Transverse colon (tissue), 4 donors: ENCODE measurements around the gene LRRN3. TPM values are rescaled to one million over a fixed set of nuclear protein-coding genes. Genes with fewer than 3 reads are reported as not detected.

ENCODE experiments used
- DNase-seq: peaks from one replicate; pipeline ENCODE4 v3.0.0-alpha.2; 2019
- H3K27ac ChIP-seq, 4 donors: fragments of 200-600 bp; sonication (generic); 2 replicates each; pipeline ENCODE4 v1.5.1; 2016 to 2018; ENCODE audit warnings: inconsistent platforms in 4 of 4
- H3K27me3 ChIP-seq: fragments of 200-600 bp; sonication (generic); 2 replicates; pipeline ENCODE4 v1.5.1; 2017; ENCODE audit warnings: inconsistent platforms
- H3K36me3 ChIP-seq, 4 donors: fragments of 200-600 bp; sonication (generic); 2 replicates each; pipeline ENCODE4 v1.5.1; 2017 to 2019; ENCODE audit warnings: inconsistent platforms in 4 of 4
- H3K4me1 ChIP-seq, 4 donors: fragments of 200-600 bp; sonication (generic); 2 replicates each; pipeline ENCODE4 v1.5.1; 2017 to 2020; ENCODE audit warnings: inconsistent platforms in 4 of 4
- H3K4me3 ChIP-seq, 4 donors: fragments of 200-600 bp; sonication (generic); 1 replicate in 1 of 4; 2 replicates in 3 of 4; pipeline versions ENCODE4 v1.5.1 to v1.6.1; 2017 to 2019; ENCODE audit warnings: inconsistent platforms in 4 of 4
- H3K9me3 ChIP-seq, 2 donors: fragments of 200-600 bp; sonication (generic); 2 replicates each; pipeline ENCODE4 v1.5.1; 2017 to 2019; ENCODE audit warnings: inconsistent platforms in 2 of 2
- CTCF ChIP-seq, 5 experiments: fragments of 200-600 bp in 3 of 5; fragments of 450-650 bp in 2 of 5; sonication (generic) in 3 of 5; IDR thresholded peaks; 1 replicate in 2 of 5; 2 replicates in 3 of 5; pipeline ENCODE4 v1.5.1; 2016 to 2017; ENCODE audit warnings: antibody characterized with exemption in 5 of 5, inconsistent platforms in 3 of 5, mild to moderate bottlenecking in 2 of 5, moderate library complexity in 1 of 5
- EP300 ChIP-seq: sonication (generic); formaldehyde crosslinking; IDR thresholded peaks from one replicate; pipeline ENCODE4 v1.6.1; 2017; ENCODE audit warnings: antibody characterized with exemption, low read depth
- POLR2A ChIP-seq: fragments of 450-650 bp; IDR thresholded peaks from one replicate; pipeline ENCODE4 v1.6.1; 2016; ENCODE audit warnings: antibody characterized with exemption, mild to moderate bottlenecking, moderate library complexity
- POLR2AphosphoS5 ChIP-seq, 3 donors: sonication (generic); formaldehyde crosslinking; IDR thresholded peaks; one replicate each; pipeline ENCODE4 v1.6.1; 2016; ENCODE audit warnings: antibody characterized with exemption in 3 of 3
- WGBS, 2 donors: methylation state at CpG; one replicate each; pipeline ENCODE4 v1.1.5; 2018; ENCODE audit warnings: low coverage in 1 of 2; 5-methylcytosine and 5-hydroxymethylcytosine counted together
- in situ Hi-C, 4 donors: fragments of 200-750 bp; cut with MboI; loops; one replicate each; pipeline versions ENCODE4 v1.15.0 to v1.15.1; 2017; ENCODE audit warnings: low sequenced_read_pairs in 3 of 4, low pct_ligation_motif_present in 1 of 4, low pct_unique_long_range_greater_than_20kb in 1 of 4
- intact Hi-C: fragments of 100-400 bp; cut with DNase I; formaldehyde crosslinking; loops from one replicate; pipeline ENCODE4 v1.15.1; 2023; ENCODE audit warnings: low total_unique reads
- total RNA-seq, 4 donors: library from RNA; depleted of rRNA; stranded (reverse); fragments of >200 nt; gene quantifications; one replicate each; pipeline ENCODE4 v1.1.0, GENCODE V29; 2016

Gene LRRN3
- total RNA-seq, 4 donors from 2014 or later = 0.27 to 0.32 TPM; not detected in 2

- H3K36me3 ChIP-seq = no peaks in the 10 kb centered on the region
- intact Hi-C loops = no loop called here
- no peaks in the 10 kb centered on the region for H3K27me3 ChIP-seq
- no peak for TF ChIP-seq CTCF (IDR thresholded peaks at IDR 0.05)
- no peak for TF ChIP-seq POLR2AphosphoS5 (IDR thresholded peaks at IDR 0.05)
- TF ChIP-seq POLR2A = no peak
- TF ChIP-seq EP300 = no peak
- peaks cover 0 to 4% (median 0%) of the 10 kb centered on the region in 4 donors for H3K4me1 ChIP-seq
- in situ Hi-C loops = loop anchor here (10.0 to 25.0 kb wide), 3 partner anchors 403 to 656 kb away; no protein-coding TSS in a partner anchor
- WGBS, 2 donors = 73 to 83% methylated on average over 3 to 4 of the region's 4 CpGs
- no peak overlapping the region for H3K27ac ChIP-seq
- no peak overlapping the region for H3K4me3 ChIP-seq
- H3K9me3 ChIP-seq = no peaks in the 10 kb centered on the region
- DNase-seq = no peak
Observed at GRCh38 chr7:111081546-111082267, 9.2 kb upstream of the LRRN3 start.

- no peak for DNase-seq
- in situ Hi-C loops (loop anchor here (10.0 to 25.0 kb wide), 3 partner anchors 402 to 655 kb away; no protein-coding TSS in a partner anchor), intact Hi-C loops (no loop called here)
- Histone ChIP-seq H3K4me1 (peaks cover 0 to 4% (median 0%) of the 10 kb centered on the region in 4 donors), H3K27ac (no peak overlapping the region), H3K4me3 (no peak overlapping the region), H3K9me3 (no peaks in the 10 kb centered on the region), H3K36me3 (no peaks in the 10 kb centered on the region), H3K27me3 (no peaks in the 10 kb centered on the region)
- WGBS, 2 donors = 59 to 63% methylated on average over 4 of the region's 4 CpGs
- no peak for TF ChIP-seq CTCF (IDR thresholded peaks at IDR 0.05)
- TF ChIP-seq POLR2AphosphoS5 (IDR thresholded peaks at IDR 0.05) = no peak
- TF ChIP-seq EP300 = no peak
- no peak for TF ChIP-seq POLR2A
Observed at GRCh38 chr7:111082351-111082750, 8.6 kb upstream of the LRRN3 start.

DNA sequence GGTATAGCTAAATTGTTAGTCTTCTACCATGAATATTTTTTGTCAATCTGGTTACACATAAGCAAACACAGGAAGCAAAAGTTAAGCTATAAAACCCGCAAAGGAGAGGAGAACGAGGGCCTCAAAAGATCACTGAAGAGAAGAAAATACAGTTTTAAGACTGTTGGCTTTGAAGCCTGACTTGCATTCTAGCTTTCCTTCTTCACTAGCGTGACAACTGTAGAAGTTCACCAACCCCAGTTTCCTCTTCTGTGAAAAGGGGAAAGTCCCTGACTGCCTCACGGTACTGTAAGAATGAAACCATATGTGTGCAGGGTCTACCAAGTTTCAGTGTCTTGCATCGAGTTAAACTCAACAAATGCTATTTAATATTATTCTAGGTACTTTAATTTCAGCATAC, 7.5 kb upstream of the LRRN3 start:
- no peaks in the 10 kb centered on the region for H3K36me3 ChIP-seq
- intact Hi-C loops (no loop called here), in situ Hi-C loops (loop anchor here (10.0 to 25.0 kb wide), 3 partner anchors 401 to 654 kb away; no protein-coding TSS in a partner anchor)
- no peak overlapping the region for H3K4me3 ChIP-seq
- H3K27me3 ChIP-seq = no peaks in the 10 kb centered on the region
- TF ChIP-seq POLR2AphosphoS5 (IDR thresholded peaks at IDR 0.05) = no peak
- no peak for TF ChIP-seq CTCF (IDR thresholded peaks at IDR 0.05)
- no peak for TF ChIP-seq POLR2A
- no peak for TF ChIP-seq EP300
- H3K9me3 ChIP-seq = no peaks in the 10 kb centered on the region
- DNase-seq = no peak
- no peak overlapping the region for H3K27ac ChIP-seq
- H3K4me1 ChIP-seq = peaks cover 0 to 4% (median 0%) of the 10 kb centered on the region in 4 donors
- WGBS, 2 donors = 46 to 75% methylated on average over 5 of the region's 5 CpGs

DNA sequence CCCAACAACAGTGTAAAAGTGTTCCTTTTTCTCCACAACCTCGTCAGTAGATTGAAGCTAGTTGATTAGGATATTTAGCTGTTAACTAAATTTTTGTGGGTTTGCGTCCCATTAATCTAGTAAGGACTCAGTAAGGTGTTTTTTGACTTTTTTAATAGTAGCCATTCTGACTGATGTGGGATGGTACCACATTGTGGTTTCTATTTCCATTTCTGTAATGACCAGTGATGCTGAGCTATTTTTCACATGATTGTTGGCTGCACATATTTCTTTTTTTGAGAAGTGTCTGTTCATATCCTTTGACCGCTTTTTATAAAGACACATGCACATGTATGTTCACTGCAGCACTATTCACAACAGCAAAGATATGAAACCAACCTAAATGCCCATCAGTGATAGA, 5.6 kb upstream of the LRRN3 start:
- Histone ChIP-seq H3K4me1 (peaks cover 0 to 4% (median 0%) of the 10 kb centered on the region in 4 donors), H3K36me3 (no peaks in the 10 kb centered on the region), H3K9me3 (no peaks in the 10 kb centered on the region), H3K4me3 (no peak overlapping the region), H3K27me3 (no peaks in the 10 kb centered on the region), H3K27ac (no peak overlapping the region)
- WGBS, 2 donors = 93 to 100% methylated on average over 2 to 3 of the region's 3 CpGs
- TF ChIP-seq POLR2AphosphoS5 (IDR thresholded peaks at IDR 0.05) = no peak
- TF ChIP-seq CTCF (IDR thresholded peaks at IDR 0.05) = no peak
- TF ChIP-seq POLR2A = no peak
- TF ChIP-seq EP300 = no peak
- in situ Hi-C loops = loop anchor here (10.0 to 25.0 kb wide), 3 partner anchors 399 to 652 kb away; no protein-coding TSS in a partner anchor
- no peak for DNase-seq
- intact Hi-C loops = no loop called here
